Posterior vena cava (tissue), 2 donors: Measurements from ENCODE around the gene UQCR11. TPM values are rescaled to one million over a fixed set of nuclear protein-coding genes. Genes with fewer than 3 reads are reported as not detected.

Source experiments
- DNase-seq: peaks from one replicate; pipeline ENCODE4 v3.0.0-alpha.2; 2020; ENCODE audit warnings: low spot score
- intact Hi-C, 2 donors: fragments of 100-400 bp; cut with DNase I; formaldehyde crosslinking; loops; one replicate each; pipeline versions ENCODE4 v1.14.1 to v1.14.2; 2022 to 2023
- total RNA-seq, 2 donors: library from RNA; stranded (reverse); fragmentation: NEBNext Ultra II Directional; extraction: Animal tissue kit (Norgen Biotek cat#: 25700); gene quantifications; one replicate each; pipeline ENCODE4 v1.2.1, GENCODE V29; 2021
- donor health status: DM: yes; HTN: yes; CAD: no.
- donor health status: DM: yes; HTN: yes; CAD: no.

The UQCR11 gene
- total RNA-seq, 2 donors from 2014 or later, result 197 to 252 TPM

DNA sequence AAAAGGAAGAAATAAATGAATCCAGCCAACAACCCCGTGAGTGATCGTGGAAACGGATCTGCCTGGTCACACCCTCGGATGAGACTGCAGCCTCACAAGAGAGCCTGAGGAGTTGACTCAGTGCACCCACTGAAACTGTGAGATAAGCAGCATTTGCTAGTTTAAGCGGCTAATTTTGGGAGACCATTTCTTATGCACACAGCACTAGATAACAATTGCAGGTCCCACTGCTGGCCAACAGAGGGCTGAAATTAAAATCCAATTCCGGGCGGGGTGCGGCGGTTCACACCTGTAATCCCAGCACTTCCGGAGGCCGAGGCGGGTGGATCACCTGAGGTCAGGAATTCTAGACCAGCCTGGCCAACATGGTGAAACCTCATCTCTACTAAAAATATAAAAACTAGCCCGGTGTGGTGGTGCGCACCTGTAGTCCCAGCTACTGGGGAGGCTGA is 3.6 kb downstream of the UQCR11 start:
- intact Hi-C loops, result no loop called here
- no peak for DNase-seq

DNA sequence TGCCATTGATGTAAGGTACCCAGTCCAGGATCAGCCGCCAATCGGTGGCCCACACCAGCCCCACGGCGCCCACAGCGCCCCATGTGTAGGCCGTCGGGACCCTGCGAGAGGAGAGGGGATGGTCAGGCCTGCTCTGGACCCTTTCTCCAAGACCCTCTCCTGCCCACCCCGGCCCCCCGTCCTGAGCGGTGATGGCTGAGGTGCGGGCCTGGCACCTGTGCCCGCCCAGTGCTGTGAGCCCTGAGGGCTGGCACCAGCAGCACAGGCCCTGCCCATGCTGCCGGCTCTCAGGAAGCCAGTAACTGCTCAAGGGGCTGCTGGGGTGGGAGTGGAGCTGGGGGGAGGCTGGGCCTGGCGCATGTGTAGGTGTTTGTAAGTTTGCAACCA is 5.8 kb downstream of the UQCR11 start:
- no peak for DNase-seq
- intact Hi-C loops, result no loop called here

DNA sequence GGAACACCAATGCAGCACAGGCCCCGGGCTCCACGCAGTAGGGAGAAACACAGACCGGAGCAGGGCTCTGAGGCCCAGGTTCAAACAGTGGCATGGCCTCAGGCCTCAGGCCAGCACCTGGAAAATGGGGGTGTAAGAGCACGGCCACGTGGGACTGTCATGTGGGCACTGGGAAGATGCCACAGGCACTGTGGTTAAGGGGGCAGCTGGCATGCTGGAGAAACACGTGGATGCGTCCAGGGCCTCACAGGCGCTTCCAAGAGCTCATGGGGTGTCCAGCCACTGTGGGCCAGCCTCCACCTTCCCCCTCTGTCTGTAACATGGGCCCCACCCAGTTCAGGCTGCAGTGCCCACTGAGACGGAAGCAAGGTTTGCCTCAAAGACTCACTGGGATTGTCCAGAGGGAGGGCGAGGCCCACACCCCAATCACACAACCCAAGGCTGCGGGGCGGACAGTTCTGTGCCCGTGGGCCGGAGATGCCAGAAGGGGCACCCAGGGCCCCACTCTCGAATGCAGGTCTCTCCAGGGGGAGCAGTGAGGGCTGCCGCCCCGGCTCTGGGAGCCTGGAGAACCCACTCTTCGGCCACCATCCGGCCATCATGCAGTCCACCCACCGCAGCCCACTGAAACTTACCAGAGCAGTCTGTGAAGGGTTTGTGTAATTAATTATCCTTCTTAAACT is 6.3 kb downstream of the UQCR11 start:
- intact Hi-C loops, result no loop called here
- no peak for DNase-seq

DNA sequence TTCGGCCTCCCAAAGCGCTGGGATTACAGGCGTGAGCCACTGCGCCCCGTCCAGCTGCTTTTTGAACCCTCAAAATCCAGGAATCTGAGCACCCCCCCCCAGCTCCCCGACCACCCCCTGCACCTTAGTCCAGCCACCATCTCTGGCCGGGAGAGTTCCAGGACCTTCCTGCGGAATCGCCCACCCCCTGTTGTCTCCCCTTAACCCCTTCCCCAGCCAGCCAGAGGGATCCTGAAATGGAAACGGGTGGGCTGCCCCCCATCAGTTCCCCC is 11.8 kb downstream of the UQCR11 start:
- intact Hi-C loops, result no loop called here
- no peak for DNase-seq

DNA sequence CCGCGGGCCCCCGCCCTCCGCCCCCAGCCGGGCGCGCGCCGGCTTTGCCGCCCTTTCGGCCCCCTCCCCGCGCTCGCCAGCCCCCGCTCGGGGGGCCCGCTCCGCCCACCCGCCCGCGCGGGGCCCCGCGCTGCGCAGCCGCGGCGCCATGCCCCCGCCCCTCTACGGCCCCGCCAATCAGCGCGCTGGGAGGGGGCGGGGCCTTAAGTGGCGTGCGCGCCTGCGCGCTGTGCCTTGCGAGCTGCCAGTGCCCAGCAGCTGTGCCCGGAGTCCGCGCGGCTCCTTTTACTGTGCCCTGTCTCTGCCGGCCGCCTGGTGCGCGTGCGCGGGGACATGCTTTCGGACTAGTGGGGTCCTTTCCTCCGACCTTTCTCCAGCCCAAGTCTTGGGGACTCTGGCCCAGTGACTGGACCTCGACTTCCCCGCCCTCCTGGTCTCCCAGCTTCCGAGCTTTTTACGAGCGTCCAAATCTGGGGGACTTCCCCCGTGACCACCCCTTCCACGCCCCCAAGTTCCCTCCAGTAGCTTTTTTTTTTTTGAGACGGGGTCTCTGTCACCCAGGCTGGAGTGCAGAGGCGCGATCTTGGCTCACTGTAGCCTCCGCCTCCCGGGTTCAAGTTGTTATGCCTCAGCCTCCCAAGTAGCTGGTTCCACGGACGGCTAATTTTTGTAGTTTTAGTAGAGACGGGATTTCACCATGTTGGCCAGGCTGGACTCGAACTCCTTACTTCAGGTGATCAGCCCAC is 12.3 kb downstream of the UQCR11 start, which contains the start of gene MBD3:
Gene MBD3, minus strand, starts transcription at position 111 of the 746 bp plus-strand sequence. CDS start 234 bp downstream, outside the sequence.
- peak; percentile 97 for DNase-seq
- intact Hi-C loops, result no loop called here

DNA sequence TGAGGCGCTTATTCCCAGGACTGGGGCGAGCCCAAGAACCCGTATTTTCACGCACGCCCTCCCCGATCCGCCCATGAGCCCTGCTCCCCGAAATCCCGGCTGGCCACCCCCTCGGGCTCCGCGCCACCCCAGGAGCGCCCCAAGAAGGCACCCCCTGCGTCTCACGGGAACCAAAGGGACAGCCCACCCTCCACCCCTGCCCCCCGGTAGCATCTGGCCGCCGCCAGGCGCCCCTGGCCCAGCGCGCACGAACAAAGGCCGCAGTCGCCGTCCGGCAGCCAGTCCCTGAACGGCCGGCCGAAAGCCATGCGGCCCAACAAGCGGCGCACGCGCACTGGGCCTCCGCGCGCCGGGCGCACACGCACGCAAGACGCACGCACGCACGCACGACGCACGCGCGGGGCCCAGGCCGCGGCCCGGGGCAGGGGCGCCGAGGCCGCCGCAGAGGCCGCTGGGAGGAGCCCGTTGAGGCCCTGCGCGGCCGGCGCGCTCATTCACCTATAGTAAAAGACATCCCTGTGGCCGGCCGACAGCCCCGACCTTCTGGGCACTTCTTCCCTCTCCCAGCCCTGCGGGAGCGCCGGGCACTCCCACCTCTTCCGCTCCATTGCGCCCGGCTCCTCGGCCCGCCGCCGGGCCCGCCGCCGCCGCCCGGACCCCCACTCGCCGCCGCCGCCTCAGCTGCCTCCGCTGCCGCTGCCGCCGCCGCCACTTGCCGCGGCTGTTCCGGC is 13.1 kb downstream of the UQCR11 start:
- peak; percentile 96 for DNase-seq
- intact Hi-C loops, result no loop called here

DNA sequence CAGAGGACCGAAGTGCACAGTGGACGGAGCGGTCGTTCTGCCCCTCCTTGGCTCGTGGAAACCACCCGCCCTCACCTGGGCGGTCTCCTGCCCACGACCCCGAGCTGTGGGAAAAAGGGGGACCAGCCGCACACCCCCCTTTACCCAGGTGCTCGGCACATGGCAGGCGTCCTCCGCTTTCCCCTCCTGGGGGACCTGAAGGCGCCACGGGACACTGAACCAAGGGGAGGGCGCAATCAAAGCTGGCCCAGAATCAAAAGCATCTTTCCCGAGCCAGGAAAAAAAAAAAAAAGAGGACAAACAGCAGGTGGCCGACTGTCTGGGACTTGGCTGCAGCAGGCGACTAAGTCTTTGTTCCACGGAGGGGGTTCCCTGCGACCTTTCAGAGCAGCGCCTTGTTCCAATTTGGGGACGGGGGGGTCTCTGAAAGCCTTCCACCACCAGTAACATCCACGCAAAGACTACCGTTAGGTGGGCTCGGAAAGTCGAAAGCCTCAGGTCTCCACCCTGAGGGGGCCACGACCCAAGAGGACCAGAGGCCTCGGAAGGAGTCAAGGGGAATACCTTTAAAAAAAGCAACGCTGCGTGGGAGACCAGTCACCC is 13.7 kb downstream of the UQCR11 start:
- no peak for DNase-seq
- intact Hi-C loops, result no loop called here

DNA sequence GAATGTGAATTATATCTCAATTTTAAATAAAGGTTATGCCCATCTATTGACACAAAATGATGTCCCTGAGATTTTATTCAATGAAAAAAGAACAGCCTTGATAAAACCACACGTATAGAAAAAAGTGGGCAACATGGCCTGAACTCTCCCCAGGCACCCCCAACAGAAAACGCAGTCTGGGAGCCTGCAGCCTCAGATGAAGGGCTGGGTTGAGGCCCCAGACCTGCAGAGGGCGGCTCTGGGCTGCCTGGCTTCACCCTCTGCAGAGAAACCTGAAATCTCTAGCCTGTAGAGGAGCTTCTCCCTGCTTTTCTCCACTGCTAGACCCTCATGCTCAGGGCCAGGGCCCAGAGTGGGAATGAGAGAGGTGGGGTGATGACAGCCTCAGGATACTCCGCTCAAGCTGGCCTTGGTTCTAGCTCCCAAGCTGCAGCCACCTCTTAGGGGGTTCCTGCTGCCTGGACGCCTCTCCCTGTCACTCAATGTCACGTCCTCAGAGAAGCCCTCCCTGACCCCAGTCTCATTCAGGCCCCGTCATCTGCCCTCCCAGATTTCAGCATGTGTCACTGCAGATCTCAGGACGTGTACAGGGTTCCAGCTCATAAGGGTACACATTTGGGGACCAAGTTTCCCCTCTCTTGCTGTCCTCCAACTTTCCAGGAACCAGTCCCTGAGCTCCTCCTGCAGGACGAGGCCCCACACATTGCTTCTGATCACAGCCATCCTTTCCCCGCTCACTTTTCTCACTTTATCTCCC is 14.4 kb downstream of the UQCR11 start:
- no peak for DNase-seq
- intact Hi-C loops, result no loop called here

DNA sequence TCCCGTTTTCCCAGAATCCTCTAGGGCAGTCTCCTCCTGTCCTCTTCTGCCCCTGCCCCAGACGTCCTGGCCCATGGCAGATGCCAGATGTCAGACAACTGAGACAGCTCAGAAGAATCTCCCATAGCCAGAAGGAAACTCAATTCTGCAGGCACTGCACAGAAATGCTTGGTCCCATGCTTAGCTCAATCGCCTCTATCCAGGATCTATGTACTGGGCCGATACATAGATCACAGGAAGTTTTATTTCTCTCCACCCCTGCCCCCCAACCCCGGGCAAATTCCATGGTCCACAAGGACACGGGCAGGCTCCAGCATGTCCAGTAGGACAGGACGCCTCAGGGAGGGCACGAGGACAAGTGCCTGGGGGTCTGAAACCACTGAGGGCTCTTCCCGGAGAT is 17.4 kb downstream of the UQCR11 start:
- DNase-seq, result no peak
- intact Hi-C loops, result no loop called here

DNA sequence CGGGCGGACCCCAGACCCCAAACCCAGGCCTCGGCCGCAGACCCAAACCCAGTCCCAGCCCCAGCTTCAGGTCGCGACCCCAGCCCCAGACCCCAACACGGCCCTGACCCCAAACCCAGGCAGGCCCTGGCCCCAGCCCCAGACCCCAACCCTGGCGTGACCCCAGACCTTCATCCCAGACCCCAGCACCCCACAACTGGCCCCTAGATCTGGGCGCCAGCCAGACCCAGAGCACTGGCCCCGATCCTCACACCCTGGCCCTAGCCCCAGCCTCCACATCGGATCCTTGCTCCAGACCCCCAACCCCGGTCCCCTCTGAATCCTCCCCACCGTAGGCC is 20.1 kb downstream of the UQCR11 start:
- DNase-seq, result no peak
- intact Hi-C loops, result no loop called here

DNA sequence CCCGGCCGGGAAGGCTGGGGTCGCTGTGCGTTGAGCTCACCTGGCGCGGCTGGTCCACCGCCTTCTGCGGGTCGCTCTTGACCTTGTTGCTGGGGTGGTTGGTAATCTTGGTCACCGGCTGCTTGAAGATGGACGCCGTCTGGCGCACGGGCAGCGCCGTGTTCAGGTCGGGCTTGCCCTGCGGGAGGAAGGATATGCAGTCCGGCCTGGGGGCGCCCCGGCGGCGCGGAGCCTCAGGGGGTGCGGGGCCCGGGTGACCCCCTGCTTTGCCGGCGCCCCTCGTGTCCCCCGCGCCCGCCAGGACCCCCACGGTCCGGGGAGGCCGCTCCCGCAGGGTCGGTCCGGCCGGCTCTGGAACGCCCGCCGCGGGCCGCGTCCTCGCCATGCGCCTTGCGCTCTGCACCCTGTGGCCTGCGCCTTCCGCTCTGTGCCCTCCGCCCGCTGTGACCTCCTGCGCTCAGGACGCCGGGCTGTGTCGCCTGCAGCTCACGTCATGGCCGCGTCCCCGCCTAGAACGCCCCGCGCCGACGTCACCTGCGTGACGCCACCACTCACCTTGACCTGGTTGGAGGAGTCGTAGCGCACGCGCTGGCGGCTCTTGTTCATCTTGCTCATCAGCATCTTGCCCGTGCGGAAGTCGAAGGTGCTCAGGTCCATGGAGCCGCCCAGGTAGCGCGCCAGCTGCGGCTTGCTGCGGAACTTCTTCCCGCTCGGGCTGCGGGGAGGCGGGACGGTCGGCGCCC is 20.6 kb downstream of the UQCR11 start:
- intact Hi-C loops, result no loop called here

DNA sequence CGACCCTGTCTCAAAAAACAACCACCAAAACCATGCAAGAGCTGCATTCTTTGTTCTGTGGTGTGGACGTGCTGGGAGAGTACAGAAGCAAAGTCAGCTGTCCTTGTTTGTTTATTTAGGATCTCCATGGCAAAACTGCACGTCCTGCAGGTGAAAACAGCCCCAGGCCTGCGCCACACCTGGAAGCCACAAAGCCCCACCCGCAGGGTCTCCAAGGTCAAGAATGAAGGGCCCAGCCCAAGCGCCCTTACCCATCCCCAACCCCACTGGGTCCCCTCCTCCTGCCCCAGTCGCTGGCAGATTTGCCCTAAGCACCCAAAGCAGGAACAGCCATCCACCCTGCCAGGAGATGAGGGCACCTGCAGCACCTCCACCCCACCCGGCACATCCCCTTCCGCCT is 23.1 kb downstream of the UQCR11 start:
- no peak for DNase-seq
- intact Hi-C loops, result no loop called here

More for the DNA sequence above, 20.6 kb downstream of the UQCR11 start:
- DNase-seq, result no peak

DNA sequence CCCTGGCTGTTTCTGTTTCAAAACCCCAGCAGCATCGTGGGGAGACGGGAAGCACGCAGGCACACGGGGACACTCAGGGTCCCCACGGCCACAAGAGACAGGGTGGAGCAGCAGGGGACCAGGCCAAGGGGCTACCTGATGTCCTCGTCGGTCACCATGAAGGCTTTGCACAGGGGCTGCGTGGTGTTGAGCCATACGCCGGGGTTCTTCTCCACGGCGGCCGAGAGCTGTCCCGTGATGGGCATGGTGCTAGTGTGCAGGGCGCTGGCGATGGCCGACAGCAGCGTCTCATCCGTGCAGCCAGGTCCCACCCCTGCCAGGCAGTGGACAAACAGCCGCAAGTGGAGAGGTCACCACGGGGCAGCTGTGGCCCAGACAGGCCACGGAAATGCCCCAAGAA is 24.3 kb downstream of the UQCR11 start:
- DNase-seq, result no peak
- intact Hi-C loops, result no loop called here

DNA sequence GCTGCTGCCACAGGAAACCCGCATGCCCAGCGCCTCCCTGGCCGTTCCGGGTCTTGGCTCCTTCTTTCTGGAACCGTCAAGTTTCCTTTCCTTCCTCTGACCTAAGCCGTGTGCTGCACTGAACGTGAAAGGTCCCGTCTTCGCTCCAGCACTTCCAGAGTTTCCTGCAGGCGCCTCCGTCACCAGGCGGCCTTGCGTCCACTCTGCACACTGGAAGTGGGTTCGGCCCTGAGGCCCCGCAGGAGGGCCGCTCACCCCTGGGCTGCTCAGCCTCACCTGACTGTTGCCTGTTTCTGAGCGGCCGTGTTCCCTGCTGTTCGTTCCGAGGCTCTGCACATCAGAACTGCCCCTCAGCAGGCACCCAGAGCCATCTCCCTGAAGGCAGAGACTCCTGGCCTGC is 24.9 kb downstream of the UQCR11 start:
- intact Hi-C loops, result no loop called here

DNA sequence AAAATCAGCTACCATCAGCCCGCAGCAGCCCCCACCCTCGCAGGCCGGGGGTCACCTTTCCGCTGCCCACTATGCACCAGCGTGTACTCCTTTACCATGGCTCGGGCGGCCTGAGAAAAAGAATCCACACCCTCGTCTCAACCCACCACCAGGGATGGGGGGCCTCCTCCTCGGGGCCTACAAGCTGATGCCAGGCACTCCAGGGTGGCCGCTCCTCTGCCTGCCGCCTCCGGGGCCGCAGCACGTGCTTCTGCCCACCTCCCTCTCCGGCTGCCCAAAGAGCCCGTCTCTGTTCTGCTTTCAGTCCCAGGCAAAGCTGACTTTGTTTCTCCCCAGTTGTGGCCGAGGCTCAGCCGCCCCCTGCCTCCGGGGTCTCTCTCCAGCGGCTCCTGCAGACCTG is 26.0 kb downstream of the UQCR11 start:
- intact Hi-C loops, result no loop called here
- DNase-seq, result no peak

More for the DNA sequence above, 24.9 kb downstream of the UQCR11 start:
- DNase-seq, result no peak

DNA sequence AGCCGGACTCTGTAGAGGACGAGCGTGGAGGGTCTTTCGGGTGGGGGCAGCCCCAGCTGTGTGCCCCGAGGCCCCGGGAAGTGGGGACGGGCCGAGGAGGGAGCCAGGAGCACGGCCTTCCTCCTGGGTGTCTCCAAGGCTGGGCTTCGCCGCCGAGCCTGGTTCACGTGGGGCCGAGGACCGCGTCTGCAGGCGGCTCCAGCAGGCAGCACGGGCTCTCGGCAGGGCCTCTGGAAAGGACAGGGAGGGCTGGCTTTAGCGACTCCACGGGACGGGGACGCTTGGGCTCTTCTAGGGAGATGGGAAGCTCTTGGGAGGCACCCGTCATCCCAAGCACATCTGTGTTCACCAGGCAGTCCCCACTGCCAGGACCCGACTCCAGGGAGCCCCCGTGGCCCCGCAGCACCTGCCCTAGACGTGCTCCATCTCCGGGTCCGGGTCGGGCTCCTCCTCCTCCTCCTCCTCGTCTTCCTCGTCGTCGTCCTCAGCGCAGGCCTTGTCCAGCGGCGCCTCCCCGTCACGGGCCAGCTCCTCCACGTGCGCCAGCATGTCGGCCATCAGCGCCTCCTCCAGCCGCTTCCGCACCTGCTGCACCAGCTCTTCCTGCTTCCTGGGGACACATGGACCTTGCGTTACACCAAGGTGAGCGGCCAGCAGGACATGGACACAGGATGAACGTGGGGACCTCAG is 27.2 kb downstream of the UQCR11 start:
- intact Hi-C loops, result no loop called here

DNA sequence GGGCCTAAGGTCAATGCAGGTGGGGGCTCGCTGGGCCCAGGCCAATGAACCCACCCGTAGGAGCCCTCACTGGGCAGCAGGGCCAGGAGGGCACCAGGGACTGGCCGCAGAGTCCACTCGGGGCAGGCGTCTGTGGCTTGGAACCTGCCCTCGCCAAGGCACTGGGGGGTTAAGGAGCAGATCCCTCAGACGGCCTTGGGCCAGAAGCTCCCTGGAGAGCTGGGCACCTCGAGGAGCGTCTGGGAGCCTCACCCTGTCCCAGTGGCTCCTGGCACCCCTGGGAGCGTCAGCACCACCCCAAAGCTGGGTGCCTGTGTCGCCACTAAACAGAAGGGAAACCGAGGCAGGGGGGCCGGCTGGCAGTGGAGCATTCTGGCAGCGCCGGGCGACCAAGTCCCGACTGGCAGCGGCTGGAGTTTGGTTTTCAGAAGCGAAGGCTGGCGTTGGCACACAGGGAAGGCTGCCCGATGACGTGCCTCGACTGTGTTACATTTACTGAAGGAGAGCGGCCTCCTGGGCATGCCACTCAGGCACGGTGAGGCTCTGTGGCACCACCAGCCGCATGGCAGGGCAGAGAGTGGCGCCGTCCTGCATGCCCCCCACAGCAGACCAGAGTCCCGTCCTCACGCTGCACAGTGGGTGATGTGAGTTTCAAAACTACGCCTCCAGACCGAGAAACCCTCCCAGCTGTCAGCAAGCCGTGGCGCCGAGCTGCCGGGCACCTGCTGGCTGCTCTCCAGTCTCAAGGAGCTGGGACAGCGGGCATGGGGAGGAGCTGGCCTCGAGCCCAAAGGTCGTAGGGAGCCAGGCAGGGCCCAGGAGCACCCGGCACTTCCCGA is 28.0 kb downstream of the UQCR11 start:
- intact Hi-C loops, result no loop called here

More for the DNA sequence above, 27.2 kb downstream of the UQCR11 start:
- no peak for DNase-seq

More for the DNA sequence above, 28.0 kb downstream of the UQCR11 start:
- no peak for DNase-seq
